Activated T-helper 9 cell treated with anti-CD3 and anti-CD28 coated beads, Interleukin-2, amount 50 U/mL, for 16 hours (primary cell): ENCODE measurements around the gene LEO1.
"Not testable (repeated sequence)": the region's sequence is repeated elsewhere in the genome, so short reads cannot be mapped to it uniquely, and the experiment has no call there.

ENCODE experiments used
- DNase-seq: peaks from one replicate; pipeline ENCODE4 v3.0.0-alpha.2; 2020; ENCODE audit warnings: low read depth

Gene LEO1

GRCh38 chr15:52003710-52004109, 32.1 kb upstream of the LEO1 start:
- DNase-seq, result no peak

GRCh38 chr15:52003089-52003488, 31.5 kb upstream of the LEO1 start:
- DNase-seq, result not testable (repeated sequence)

- no peak for DNase-seq
Measured at GRCh38 chr15:52002351-52002750, 30.8 kb upstream of the LEO1 start.

- no peak for DNase-seq
Measured at GRCh38 chr15:51992953-51993352, 21.4 kb upstream of the LEO1 start.

- no peak for DNase-seq
Measured at GRCh38 chr15:51991141-51991540, 19.6 kb upstream of the LEO1 start.

- DNase-seq, result no peak
Measured at GRCh38 chr15:51982770-51983103, 11.2 kb upstream of the LEO1 start.

- no peak for DNase-seq
Measured at GRCh38 chr15:51982013-51982769, 10.6 kb upstream of the LEO1 start.

- no peak for DNase-seq
Measured at GRCh38 chr15:51973775-51974174, 2.2 kb upstream of the LEO1 start.

- DNase-seq, result no peak
Measured at GRCh38 chr15:51973220-51973619, 1.6 kb upstream of the LEO1 start.

GRCh38 chr15:51971032-51971374, 575 bp downstream of the LEO1 start:
- DNase-seq, result no peak

- no peak for DNase-seq
Measured at GRCh38 chr15:51970132-51970817, 1.3 kb downstream of the LEO1 start.

- DNase-seq, result no peak
Measured at GRCh38 chr15:51969728-51970127, 1.9 kb downstream of the LEO1 start.

- no peak for DNase-seq
Measured at GRCh38 chr15:51967583-51967982, 4.0 kb downstream of the LEO1 start.

- DNase-seq, result no peak
Measured at GRCh38 chr15:51966192-51966591, 5.4 kb downstream of the LEO1 start.

- no peak for DNase-seq
Measured at GRCh38 chr15:51965691-51966090, 5.9 kb downstream of the LEO1 start.

GRCh38 chr15:51955504-51955903, 16.1 kb downstream of the LEO1 start:
- no peak for DNase-seq

- no peak for DNase-seq
Measured at GRCh38 chr15:51952805-51953204, 18.8 kb downstream of the LEO1 start.

GRCh38 chr15:51947124-51947523, 24.5 kb downstream of the LEO1 start:
- no peak for DNase-seq

- DNase-seq, result no peak
Measured at GRCh38 chr15:51939216-51939615, 32.4 kb downstream of the LEO1 start.

GRCh38 chr15:51938286-51938685, 33.3 kb downstream of the LEO1 start:
- no peak for DNase-seq

- DNase-seq, result no peak
Measured at GRCh38 chr15:51936105-51936478, 35.5 kb downstream of the LEO1 start.

- DNase-seq, result no peak
Measured at GRCh38 chr15:51935466-51936104, 36.0 kb downstream of the LEO1 start.

- DNase-seq, result no peak
Measured at GRCh38 chr15:51932161-51932560, 39.4 kb downstream of the LEO1 start.

GRCh38 chr15:51931638-51932037, 39.9 kb downstream of the LEO1 start:
- DNase-seq, result no peak
